ENCODE measurements around the gene ZNF618.

DNA sequence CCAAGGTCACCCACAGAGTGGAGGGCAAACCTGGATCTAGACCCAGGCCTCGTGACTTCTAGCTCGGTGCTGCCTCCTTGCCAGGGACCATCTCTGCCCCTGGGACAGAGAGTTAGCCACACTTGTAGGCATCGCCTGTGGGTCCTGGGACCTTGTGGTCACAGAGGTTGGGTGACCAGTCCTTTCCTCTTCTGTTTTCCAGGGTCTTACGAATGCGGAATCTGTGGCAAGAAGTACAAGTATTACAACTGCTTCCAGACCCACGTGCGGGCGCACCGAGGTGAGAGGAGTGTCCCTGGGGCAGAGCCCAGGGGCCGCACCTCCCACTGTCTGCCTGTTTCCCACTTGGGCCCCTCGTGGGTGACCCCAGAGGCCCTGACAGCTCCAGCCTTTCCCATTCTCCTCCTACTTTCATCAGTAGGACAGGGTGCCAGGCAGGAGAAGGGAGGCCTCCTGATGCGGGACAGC lies 125.7 kb downstream of the ZNF618 start:
- TF ChIP-seq POLR2AphosphoS5 (IDR thresholded peaks at IDR 0.05; ENCODE audit: insufficient read depth in 1 of 2, low read depth in 1 of 2) (no peak), POLR2A (IDR thresholded peaks at IDR 0.05) (no peak)
- TF ChIP-seq, protein P1, sequence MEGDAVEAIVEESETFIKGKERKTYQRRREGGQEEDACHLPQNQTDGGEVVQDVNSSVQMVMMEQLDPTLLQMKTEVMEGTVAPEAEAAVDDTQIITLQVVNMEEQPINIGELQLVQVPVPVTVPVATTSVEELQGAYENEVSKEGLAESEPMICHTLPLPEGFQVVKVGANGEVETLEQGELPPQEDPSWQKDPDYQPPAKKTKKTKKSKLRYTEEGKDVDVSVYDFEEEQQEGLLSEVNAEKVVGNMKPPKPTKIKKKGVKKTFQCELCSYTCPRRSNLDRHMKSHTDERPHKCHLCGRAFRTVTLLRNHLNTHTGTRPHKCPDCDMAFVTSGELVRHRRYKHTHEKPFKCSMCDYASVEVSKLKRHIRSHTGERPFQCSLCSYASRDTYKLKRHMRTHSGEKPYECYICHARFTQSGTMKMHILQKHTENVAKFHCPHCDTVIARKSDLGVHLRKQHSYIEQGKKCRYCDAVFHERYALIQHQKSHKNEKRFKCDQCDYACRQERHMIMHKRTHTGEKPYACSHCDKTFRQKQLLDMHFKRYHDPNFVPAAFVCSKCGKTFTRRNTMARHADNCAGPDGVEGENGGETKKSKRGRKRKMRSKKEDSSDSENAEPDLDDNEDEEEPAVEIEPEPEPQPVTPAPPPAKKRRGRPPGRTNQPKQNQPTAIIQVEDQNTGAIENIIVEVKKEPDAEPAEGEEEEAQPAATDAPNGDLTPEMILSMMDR (IDR thresholded peaks at IDR 0.05): no peak

All from vagina (tissue), 2 donors.